ENCODE data around the gene MACC1. TPM values are rescaled to one million over a fixed set of nuclear protein-coding genes. Genes with fewer than 3 reads are reported as not detected.

Gene MACC1
- total and polyA plus RNA-seq, 9 of the 15 experiments (the other 6 are each of a cell fraction or from before 2014, with no cell fraction given): 5.9 to 30.2 (median 10.4) TPM

GRCh38 chr7:20233362-20233761 is 16.2 kb upstream of the MACC1 start (continued):
- TF ChIP-seq NR2C2 (CRISPR knock-in tag; IDR thresholded peaks at IDR 0.05): no peak
- TF ChIP-seq NR2C2 (tag; IDR thresholded peaks at IDR 0.05): no peak
- TF ChIP-seq ZNF780A (CRISPR knock-in tag; IDR thresholded peaks at IDR 0.05): no peak
- TF ChIP-seq RFX5 (IDR thresholded peaks at IDR 0.05; ENCODE audit: low read depth, low read length): no peak
- no peak for TF ChIP-seq ZBTB8A (IDR thresholded peaks at IDR 0.05; ENCODE audit: partially characterized antibody)
- no peak for TF ChIP-seq GABPB1 (CRISPR knock-in tag; IDR thresholded peaks at IDR 0.05)

GRCh38 chr7:20232848-20233247 is 15.7 kb upstream of the MACC1 start:
- no peak overlapping the region for H3K4me2 ChIP-seq (ENCODE audit: insufficient read depth, low read length)
- no peak for FAIRE-seq
- H3K9ac ChIP-seq (ENCODE audit: insufficient read depth in 1 of 2, low read depth in 2 of 2, low read length in 2 of 2): no peak overlapping the region
- no TSS peak for BruUV-seq (replicated peaks)
- no peak overlapping the region for H3K4me3 ChIP-seq
- H2AFZ ChIP-seq (ENCODE audit: low read depth, low read length): no peak overlapping the region
- no peak overlapping the region for H3K27ac ChIP-seq (ENCODE audit: extremely low read depth, low read depth, low read length)
- in situ Hi-C loops (cut with MboI) (no loop called here), intact Hi-C loops (cut with micrococcal nuclease) (no loop called here)
- ChIA-PET CTCF (ENCODE audit: low intra/inter-chr PET ratio) (no interaction called here), POLR2A (no interaction called here)
- peaks cover 0 to 10% of the 10 kb centered on the region in 2 experiments; a peak in 2 of 5 replicates for H3K4me1 ChIP-seq (replicated peaks in 1 of 2; ENCODE audit: control insufficient read depth in 2 of 2, insufficient read depth in 2 of 2, low read length in 2 of 2)
- no peaks in the 10 kb centered on the region for H3K36me3 ChIP-seq (ENCODE audit: control insufficient read depth, insufficient read depth, low read length)
- 90% methylated on average over 1 of the region's 1 CpG for WGBS (ENCODE audit: insufficient coverage, low coverage, missing lambda C conversion rate)
- no peak for ATAC-seq
- no peaks in the 10 kb centered on the region for H4K20me1 ChIP-seq (replicated peaks; ENCODE audit: control insufficient read depth, insufficient read depth, low read length)
- DNase-seq (ENCODE audit: extremely low read depth in 1 of 4, low spot score in 3 of 4): no peak
- H3K27me3 ChIP-seq (ENCODE audit: control insufficient read depth in 2 of 2, insufficient read depth in 2 of 2, low read length in 2 of 2): no peaks in the 10 kb centered on the region
- no peaks in the 10 kb centered on the region for H3K9me3 ChIP-seq (replicated peaks; ENCODE audit: control insufficient read depth, insufficient read depth, low read depth, low read length)
- no peaks in the 10 kb centered on the region for H3K79me2 ChIP-seq (ENCODE audit: control insufficient read depth, insufficient read depth, low read length)
- no peaks in the 10 kb centered on the region for H3K9me1 ChIP-seq (ENCODE audit: control insufficient read depth, insufficient read depth, low read length)
- TF ChIP-seq SMARCA4 (IDR thresholded peaks at IDR 0.05) (no peak), CBFA2T2 (conservative IDR thresholded peaks at IDR 0.05) (no peak), ZFX (CRISPR knock-in tag; IDR thresholded peaks at IDR 0.05) (no peak), RBBP5 (IDR thresholded peaks at IDR 0.05; ENCODE audit: borderline replicate concordance, insufficient read depth, low read length, poor library complexity, severe bottlenecking) (no peak), FOSL1 (tag; conservative IDR thresholded peaks at IDR 0.05) (no peak), BCLAF1 (IDR thresholded peaks at IDR 0.05; ENCODE audit: borderline replicate concordance in 1 of 2, control insufficient read depth in 1 of 2, low read depth in 2 of 2, low read length in 1 of 2) (no peak), ARNT (IDR thresholded peaks at IDR 0.05) (no peak), SMAD3 (CRISPR knock-in tag; conservative IDR thresholded peaks at IDR 0.05) (no peak), ZNF444 (CRISPR knock-in tag; IDR thresholded peaks at IDR 0.05) (no peak), TRIM25 (IDR thresholded peaks at IDR 0.05; ENCODE audit: borderline replicate concordance) (no peak), JUND (IDR thresholded peaks at IDR 0.05; ENCODE audit: borderline replicate concordance, low read depth, low read length) (no peak), JUND (tag; IDR thresholded peaks at IDR 0.05; ENCODE audit: borderline replicate concordance, low read depth, low read length) (no peak), BRF1 (IDR thresholded peaks at IDR 0.05; ENCODE audit: borderline replicate concordance, extremely low read depth, insufficient read length) (no peak)
